Daoy (cell line): ENCODE measurements around the gene SMIM5. TPM values are rescaled to one million over a fixed set of nuclear protein-coding genes. Genes with fewer than 3 reads are reported as not detected.
A peak's percentile ranks its signal among the peaks of the same experiment; 100 is the strongest.
"Not testable (repeated sequence)": the region's sequence is repeated elsewhere in the genome, so short reads cannot be mapped to it uniquely, and the experiment has no call there.

Experiments
- DNase-seq: peaks from one replicate; pipeline ENCODE4 v3.0.0-alpha.2; 2015; ENCODE audit warnings: low read depth
- total RNA-seq: library from RNA; depleted of rRNA; stranded (reverse); fragments of >200 nt; shearing (Covaris generic); gene quantifications from 2 replicates; pipeline ENCODE4 v1.2.3, GENCODE V29; 2014

The SMIM5 gene
- total RNA-seq, 1 experiment from 2014 or later, result not detected

DNA sequence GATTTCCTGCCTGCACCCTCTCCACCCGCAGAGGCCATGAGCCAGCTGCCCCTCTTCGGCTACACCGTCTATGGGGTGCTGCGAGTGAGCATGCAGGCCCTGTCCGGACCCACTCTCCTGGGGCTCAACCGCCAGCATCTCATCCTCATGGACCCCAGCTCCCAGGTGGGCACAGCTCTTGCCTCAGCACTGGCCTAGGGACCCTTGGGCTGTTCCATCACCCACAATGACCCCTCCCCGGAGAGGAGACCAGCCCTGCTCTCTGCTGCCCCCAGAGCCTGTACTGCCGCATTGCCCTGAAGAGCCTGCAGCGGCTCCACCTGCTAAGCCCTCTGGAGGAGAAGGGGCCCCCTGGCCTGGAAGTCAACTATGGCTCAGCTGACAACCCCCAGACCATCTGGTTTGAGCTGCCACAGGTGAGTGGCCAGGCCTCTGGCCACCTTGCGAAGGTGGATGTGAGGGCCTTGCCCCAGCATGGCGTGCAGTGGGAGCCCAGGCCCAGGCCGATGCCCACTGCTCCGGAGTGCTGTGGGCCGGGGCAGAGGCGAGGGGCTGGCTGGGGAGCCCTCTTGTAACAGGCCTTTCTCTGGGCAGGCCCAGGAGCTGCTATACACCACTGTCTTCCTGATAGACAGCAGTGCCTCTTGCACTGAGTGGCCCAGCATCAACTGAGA is 7.3 kb upstream of the SMIM5 start:
- no peak for DNase-seq

- no peak for DNase-seq
Observed at GRCh38 chr17:75626496-75627038, 6.7 kb upstream of the SMIM5 start.

GRCh38 chr17:75627094-75627493 is 6.1 kb upstream of the SMIM5 start:
- no peak for DNase-seq

DNA sequence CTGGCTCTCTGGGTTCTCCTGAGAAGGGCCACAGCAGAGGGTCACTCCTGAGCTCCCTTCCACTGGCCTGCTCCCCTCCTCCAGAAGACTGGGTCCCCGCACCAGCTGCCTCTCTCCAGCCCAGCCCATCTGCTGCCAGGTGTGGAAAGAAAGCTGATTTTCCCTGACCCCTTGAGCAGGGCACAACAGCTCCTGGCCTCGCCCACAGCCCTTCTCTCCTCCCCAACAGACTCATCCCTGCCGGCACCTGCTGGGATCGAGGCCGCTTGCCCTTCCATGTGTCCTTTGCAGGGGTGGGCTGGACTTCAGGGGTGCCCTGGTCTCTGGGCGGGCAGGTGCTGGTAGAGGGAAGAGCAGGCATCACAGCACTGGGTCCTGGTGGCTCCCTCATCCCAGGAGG is 4.8 kb upstream of the SMIM5 start:
- DNase-seq, result no peak

DNA sequence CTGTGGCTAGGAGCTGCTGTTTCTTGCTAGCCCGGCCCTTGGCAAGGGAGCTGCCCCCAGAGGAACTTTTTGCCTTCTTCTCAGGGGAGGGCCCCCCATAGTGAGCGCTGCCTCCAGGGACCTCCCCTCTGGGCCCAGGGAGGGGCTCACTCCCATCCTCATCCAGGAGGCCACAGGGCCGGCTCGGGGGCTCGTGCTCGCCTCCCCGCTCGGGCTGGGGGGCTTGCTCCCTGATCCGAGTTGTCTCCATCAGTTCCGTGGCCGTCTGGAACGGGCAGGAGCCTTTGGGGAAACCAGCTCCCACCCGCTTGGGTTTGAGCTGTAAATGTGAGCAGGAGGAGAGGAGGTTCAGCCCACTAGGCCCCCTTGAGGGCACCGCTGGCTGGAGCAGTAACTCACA is 4.1 kb upstream of the SMIM5 start:
- DNase-seq, result no peak

DNA sequence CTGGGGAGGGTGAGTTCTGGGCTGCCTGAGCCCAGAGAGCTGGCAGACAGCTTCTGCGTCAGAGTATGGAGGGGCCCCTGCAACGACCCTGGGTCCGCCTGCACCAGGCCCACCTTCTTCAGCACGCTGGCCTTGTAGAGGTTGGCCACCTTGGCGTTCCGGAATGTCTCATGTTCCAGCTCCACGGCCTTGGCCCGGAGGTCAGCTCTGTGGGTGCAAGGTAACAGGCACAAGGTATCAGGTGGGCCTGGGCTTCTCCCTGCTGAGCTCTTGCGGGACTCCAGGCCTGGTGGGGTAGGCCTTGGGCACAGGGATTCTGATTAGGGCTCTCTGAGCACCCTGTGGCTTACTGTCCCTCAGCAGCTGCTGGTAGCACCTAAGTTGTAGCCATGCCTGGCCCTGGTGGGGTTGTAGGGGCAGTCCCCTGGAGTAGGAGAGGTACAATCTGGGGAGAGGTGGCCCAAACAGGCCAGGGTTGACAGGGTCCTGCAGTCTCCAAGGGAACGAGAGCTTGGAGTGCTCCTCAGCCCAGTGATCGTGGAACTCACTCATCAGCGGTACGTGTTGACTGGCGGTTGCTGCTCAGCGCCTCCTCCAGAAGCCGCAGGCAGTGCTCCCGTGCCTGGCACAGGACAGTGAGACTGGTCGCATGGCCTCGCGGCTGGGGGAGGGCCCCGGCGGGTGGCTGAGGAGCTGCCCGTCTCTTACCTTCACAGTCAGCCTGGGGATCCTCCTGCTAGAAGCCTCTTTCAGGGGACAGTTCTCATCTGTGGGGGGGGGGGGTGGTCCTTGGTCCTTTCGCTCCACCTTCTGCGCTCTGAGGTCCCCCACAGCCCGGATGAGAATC is 2.9 kb upstream of the SMIM5 start:
- DNase-seq, result no peak

DNA sequence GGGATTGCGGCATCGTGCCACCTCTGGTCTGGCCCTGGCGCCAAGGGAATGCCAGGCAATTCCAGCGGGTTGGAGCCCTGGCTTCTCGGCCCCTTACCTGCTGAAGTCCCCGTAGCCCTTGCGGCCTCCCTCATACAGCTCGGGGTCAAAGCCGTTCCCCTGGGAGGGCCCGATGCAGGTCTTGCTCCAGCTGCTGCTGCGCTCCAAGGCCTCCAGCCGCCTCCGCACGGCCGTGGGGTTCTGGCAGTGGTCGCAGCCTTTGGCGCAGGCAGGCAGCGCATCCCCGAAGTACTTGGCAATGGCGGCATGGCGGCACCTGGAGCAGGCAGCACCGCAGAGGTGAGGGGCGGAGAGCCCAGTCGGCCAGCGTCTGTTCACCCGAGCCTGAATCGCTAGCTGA is 1.9 kb upstream of the SMIM5 start:
- no peak for DNase-seq

GRCh38 chr17:75632428-75632827 is 806 bp upstream of the SMIM5 start:
- no peak for DNase-seq

DNA sequence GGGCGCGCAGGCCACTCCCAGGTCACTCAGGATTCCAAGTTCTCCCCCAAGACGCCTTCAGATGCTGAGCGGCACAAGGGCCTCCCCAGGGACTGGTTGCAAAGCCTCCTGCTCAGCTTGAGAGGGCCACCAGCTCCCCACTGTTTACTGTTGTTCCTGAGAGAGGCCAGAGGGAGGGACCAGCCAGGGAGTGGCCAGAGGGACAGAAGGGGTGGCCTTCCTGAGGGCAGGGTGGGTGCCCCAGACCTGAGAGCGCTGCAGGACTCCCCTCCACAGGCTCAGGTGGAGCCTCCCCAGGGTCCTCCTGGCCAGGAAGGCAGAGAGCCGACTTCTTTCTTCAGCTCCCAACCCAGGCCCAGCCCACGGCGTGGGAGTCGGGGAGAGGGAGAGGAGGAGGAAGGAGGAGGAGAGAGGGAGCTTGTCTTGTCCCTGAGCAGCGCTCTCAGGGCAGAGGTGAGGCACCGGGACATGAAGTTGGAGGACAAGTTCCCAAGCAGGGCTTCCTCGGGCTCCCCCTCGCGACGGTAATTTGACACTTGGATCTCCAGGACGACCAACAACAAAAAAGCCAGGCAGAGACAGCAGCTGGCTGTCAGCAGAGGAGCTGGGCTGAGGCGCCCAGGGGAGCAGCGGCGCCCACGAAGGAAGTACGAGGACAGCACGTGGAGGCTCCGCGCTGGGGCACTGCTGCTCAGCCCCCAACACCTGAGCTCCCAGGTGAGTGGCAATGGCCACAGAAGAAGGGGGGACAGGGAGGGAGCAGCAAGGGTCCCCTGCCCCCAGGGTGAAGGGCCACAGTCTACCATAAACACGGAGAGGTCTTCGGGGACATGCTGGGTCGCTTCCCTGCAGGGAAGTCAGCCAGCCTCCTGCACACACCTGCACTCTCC is 497 bp downstream of the SMIM5 start:
- peak; percentile 88 for DNase-seq

- DNase-seq, result no peak
Observed at GRCh38 chr17:75634376-75634740, 1.1 kb downstream of the SMIM5 start.

- no peak for DNase-seq
Observed at GRCh38 chr17:75634754-75635609, 1.7 kb downstream of the SMIM5 start.

GRCh38 chr17:75635610-75636202 is 2.5 kb downstream of the SMIM5 start:
- no peak for DNase-seq

GRCh38 chr17:75636381-75637142 is 3.3 kb downstream of the SMIM5 start:
- no peak for DNase-seq

DNA sequence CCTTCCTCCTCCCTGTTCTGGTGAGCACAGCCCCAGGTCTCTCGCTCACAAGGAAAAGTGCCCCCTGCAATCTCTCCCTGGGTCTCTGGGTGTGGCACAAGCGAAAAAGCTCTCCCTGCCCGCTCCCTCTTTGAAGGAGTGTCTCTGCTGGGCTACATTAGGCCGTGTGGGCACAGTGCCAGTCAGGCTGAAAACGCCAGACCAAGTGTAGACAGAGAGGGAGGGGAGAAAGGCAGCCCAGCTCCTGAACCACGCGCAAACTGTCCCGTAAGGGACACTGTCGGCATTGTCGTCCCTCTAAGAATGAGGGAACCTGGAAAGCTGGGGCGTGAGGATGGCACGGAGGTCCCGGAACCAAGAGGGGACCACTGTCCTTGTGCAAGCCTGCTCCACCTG is 3.9 kb downstream of the SMIM5 start:
- DNase-seq, result no peak

DNA sequence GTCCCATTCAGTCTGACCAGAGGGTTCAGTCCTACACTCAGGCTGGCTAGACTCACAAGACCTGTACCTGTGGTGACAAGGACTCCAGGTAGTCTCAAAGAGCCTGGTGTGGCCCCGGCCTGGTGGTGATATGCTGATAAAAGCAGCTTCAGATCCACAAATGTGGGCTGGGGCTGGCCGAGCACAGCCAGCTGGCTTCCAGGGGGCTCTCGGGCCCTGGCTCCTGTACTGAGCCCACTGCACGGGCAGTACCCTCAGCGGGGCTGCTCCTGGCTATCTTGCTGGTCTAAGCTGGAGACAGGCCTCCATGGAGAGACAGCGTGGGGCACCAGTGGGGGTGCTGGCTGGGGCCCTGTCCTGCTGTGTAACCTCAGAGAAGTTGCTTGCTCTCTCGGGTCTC is 4.3 kb downstream of the SMIM5 start:
- no peak for DNase-seq

GRCh38 chr17:75638039-75638438 is 4.8 kb downstream of the SMIM5 start:
- not testable (repeated sequence) for DNase-seq

- no peak for DNase-seq
Observed at GRCh38 chr17:75638893-75639292, 5.7 kb downstream of the SMIM5 start.

DNA sequence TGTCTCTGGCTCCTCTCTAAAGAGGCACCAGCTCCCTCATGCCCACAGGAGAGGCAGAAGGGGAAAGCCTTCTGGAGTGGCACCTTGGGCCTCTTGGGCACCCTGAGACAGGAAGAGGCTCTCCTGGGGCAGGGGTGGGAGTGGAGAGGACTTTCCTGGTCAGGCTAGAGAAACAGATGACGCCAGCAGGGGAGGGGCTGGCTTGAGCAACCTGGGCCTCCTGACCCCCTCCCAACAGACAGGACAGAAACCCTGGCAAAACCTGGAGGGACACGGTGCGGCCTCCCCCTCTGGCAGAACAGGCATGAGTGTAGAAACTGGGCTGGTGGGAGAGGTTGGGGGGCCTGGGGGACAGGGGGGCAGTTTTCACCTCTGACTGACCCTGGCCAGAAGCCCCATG is 6.1 kb downstream of the SMIM5 start:
- DNase-seq, result no peak

GRCh38 chr17:75639771-75640555 is 6.7 kb downstream of the SMIM5 start:
- DNase-seq, result no peak
